GM19035 (cell line): ENCODE results near the gene ZBTB43.

Experiments
- ATAC-seq: cut with Tn5 transposase; IDR thresholded peaks from one replicate; pipeline ENCODE4 v1.9.1; 2021; ENCODE audit not compliant: unreplicated experiment

Gene ZBTB43

DNA sequence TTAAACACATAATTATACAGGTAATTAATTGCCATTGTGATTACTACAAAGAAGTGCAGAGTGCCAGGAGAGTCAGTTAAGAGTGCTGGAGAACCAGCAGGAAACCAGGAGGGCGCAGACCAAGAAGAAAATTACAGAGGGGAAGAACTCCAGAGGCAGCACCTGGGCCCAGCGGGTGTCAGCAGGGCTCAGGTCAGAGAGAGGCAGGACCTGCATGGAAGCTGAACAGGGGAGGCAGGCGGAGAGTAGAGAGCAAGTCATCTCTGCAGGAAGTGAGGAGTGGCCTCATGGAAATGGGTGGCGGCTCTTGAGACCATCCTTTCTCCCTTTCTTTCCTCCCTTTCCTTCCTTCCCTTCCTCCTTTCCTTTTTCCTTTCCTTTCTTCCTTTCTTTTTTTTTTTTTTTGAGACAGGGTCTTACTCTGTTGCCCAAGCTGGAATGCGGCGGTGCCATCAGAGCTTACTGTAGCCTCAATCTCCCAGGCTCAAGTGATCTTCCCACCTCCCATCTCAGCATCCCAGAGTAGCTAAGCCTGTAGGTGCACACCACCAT, 51.6 kb downstream of the ZBTB43 start:
- ATAC-seq, result no peak

DNA sequence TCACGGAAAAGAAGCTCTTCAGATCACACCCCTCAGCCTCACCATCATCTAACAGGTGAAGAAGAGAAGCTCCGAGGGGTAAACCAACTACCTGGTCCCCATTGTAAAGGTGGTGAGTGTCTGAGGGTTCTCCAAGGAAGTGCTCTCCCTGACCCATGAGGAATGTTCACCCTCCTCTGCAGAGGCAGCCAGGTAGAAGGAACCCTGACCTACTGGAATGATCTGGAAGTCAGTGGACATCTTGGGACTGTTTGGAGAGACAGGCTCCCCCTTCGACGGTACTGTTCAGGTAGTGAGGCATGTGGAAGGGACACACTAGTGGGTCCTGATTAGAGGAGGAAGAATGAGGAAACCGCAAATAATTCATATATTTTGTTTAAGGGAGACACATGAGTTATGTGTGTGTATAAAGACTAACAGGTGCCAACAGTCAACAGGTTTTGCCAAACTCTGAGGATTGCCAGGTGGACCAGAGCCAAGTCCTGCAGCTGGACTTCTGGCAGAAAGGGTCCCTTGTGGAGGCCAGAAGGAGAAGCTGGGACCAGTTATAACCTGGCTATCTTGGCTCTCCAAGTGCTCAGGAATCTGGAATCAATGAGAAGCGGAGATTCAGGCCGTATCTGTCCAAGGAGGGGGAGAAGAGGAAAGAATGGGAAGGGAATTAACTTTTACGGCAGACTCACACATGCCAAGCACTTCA, 52.6 kb downstream of the ZBTB43 start:
- ATAC-seq, result no peak

- no peak for ATAC-seq
These were observed 54.3 kb downstream of the ZBTB43 start for GRCh38 chr9:126859111-126859510.

GRCh38 chr9:126860077-126860756, 55.4 kb downstream of the ZBTB43 start, which contains the start of gene ZBTB34:
Gene ZBTB34 (plus strand): TSS chr9:126860639. CDS start chr9:126879400, 18,761 bp downstream.
- ATAC-seq, result peak; percentile 71

- peak; percentile 33 for ATAC-seq
These were observed 56.1 kb downstream of the ZBTB43 start for GRCh38 chr9:126860757-126861466.

DNA sequence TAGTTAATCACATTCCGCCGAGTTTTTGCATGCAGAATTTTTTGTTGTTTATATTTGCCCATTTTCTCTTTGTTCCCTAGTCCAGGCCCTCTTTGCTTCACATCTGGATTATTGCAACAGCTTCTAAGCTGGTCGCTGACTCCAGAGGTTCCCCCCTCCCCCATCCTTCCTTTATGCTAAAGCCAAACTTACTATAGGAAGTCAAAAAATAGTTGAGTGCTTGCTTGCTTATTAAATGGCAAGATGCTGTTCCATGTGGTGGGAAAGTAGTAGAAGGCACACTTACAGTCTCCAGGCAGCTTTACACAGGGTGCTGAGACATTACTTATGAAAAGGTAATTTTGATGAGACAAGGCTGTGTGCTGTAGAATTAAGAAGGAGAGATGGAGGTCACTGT, 56.9 kb downstream of the ZBTB43 start:
- ATAC-seq, result no peak

GRCh38 chr9:126862104-126862761, 57.4 kb downstream of the ZBTB43 start:
- ATAC-seq, result no peak

- no peak for ATAC-seq
These were observed 59.9 kb downstream of the ZBTB43 start for GRCh38 chr9:126864771-126865170.

DNA sequence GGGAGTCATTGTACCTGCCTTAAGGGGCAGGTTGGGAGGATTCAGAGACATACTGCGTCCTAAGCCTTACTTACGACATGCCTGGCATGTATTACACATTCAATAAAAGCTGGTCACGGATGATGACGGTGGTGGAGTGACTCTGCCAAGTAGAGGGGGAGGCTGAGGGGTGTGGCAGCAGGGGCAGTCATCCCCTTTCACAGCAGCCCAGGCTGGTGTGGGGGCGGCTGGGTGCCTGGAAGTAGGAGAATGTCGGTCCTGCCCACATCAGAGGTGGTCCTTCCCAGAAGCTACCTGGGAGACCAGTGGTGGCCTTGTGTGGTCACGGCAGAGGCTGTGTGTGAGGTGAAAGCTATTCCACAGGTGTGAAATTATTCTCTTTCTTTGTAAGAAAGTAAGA, 64.5 kb downstream of the ZBTB43 start:
- no peak for ATAC-seq

GRCh38 chr9:126872516-126872915, 67.7 kb downstream of the ZBTB43 start:
- no peak for ATAC-seq

DNA sequence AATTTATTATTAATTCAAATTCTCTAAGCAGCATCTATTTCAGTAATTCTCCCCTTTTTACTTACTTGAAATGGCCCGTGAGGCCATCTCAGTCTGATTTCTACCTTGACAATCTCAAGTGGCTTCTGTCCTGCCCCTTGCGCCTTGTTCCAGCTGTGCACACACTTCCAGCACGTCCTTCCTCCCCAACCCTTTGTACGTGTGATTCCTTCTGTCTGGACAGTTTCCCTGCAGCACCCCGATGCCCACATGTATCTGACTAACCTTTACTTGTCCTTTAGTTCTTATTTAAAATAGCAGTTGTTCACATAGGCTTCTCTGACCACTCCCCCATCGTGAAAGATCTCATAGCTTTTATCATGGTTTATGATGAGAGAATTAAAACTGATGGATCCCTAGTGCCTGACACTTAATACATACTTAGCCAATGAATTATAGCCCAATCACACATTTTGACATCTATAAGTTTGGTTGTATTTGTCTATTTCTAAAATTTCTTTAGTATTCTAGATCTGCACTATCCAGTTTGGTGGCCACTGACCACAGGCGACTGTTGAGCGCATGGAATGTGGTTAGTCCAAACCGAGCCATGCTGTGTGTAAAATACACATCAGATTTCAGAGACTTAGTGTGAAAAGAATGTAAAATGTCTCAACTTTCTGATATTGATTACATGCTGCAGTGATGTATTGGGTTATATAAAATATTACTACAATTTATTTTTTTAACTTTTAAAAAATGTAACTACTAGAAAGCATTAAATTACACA, 69.9 kb downstream of the ZBTB43 start:
- ATAC-seq, result no peak

DNA sequence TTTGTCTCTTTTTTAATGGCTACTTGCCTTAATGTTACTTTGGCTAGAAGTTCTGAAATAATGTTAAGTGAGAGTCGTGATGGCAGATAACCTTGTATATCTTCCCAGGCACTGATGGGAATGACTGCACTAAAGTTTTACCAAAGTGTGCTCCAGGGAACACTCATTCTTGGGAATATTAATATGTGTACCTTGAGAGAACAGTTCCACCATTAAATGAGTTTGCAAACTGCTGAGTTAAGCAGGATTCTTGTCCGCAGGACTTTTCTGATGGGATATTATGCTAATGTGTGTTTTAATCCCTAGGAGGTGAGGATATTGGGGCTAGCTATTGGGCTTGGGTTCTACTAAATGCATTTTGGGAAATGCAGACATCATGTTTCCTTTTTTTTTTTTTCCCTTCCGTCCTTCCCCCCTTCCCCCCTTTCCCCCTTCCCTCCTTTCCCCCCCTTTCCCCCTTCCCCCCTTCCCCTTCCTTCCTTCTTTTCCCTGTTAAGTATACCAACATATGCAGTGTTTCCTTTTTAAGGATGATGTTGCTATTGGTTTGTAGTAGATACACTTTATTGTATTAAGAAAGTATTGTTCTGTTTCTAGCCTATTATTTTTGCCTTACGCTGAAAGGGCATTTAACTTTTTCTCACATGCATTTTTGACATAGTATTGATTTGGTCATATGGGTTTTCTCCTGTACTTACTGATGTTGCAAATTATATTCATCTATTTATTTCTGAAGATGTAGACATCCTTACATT, 71.1 kb downstream of the ZBTB43 start:
- no peak for ATAC-seq

DNA sequence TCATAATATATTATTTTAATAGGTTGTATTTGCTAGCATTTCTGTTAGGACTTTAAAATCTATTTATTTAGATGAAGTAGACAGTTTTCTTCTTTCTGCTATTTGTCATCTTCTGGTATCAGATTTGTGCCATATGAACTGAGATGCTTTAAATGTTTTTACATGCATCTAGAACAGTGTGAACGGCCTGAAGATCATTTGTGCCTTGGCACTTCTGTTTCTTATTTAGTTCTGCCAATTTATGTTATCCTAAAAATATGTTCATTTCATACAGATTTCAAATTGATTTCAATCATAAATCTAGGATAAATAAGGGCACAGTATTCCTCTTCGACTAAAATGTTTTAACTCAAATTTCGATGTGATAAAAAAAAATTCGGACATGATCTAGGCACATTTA, 71.7 kb downstream of the ZBTB43 start:
- ATAC-seq, result no peak

DNA sequence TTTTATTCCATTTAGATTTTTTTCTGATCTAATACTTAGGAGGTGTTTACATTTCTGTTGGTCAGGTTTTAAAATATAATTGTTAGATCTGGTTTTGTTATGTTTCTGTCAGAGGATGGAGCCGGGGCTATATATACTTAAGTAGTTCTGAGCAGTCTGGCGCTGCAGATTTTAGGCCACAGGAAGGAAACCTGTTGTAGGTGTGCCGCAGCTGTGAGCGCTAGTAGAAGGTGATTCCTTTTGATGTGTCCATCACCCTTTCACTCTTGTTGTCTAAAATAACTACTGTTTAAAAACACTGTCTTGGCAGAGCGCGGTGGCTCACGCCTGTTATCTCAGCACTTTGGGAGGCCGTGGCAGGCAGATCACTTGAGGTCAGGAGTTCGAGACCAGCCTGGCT, 72.6 kb downstream of the ZBTB43 start:
- ATAC-seq, result no peak

DNA sequence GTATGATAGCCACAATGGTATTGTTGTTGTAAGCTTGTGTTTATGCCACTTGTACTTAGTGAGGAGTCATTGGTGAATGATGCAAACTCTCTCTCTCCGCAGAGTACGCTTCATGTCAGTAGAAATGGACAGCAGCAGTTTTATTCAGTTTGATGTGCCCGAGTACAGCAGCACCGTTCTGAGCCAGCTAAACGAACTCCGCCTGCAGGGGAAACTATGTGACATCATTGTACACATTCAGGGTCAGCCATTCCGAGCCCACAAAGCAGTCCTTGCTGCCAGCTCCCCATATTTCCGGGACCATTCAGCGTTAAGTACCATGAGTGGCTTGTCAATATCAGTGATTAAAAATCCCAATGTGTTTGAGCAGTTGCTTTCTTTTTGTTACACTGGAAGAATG, 74.4 kb downstream of the ZBTB43 start:
- ATAC-seq, result no peak

- no peak for ATAC-seq
These were observed 75.5 kb downstream of the ZBTB43 start for GRCh38 chr9:126880226-126880946.

DNA sequence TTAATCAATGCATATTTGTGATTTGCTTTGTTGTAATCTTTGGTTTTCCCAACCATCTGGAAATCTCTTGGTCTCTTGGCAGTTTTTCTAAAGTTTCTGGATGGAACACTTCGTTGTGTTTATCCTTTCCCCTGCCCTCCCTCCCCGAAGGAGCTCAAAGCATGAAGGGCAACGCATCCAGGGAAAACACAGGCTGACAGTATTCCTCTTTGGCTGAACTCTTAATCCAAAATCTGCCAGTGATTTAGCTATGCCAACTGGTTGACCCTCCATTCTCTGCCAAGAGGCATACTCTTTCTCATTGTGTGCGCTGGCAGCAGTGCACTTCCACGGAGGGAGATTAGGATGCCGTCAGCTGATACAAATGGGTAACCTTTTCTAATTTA, 76.1 kb downstream of the ZBTB43 start:
- ATAC-seq, result no peak

DNA sequence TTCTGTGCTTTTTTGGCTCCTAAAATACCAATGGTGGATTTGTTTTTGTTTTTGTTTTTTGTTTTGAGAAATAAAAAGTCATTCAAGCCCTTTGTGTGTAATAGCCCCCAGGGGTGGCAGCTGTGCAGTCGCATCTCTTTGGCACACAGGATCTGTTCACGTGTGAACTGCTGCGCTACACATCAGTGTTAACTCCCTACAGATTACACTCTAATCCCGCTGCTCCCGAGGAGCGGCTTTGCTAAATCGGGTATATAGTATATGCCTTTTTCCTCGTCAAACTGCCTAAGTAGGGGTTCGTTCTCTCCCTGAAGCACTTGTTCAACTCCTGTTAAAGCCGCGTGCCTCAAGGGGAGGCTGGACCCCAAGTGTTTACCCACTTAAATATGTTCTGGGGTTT, 77.9 kb downstream of the ZBTB43 start:
- no peak for ATAC-seq

DNA sequence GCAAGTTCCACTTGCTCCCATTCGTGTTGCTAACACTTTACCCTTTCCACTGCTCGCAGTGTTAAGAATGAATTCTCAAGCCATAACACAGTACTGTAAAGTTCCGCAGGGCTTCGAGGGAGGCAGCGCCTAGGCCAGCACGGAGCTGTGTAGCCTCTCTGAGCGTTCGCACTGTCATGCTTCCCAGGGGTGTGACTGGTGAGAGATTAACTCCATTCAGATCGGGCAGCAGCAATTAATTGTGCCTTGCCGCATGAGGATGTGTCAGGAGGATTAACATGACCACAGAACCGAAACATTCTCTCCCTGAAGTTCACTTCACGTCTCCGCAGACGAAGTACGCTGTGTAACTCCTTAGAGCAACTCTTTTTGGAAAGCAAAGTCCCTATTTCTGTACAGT, 78.8 kb downstream of the ZBTB43 start:
- ATAC-seq, result no peak
